Endothelial cell of umbilical vein (primary cell): ENCODE results near the gene SCN4A.

Source experiments
- POLR2A ChIP-seq: IDR thresholded peaks from 2 replicates; pipeline ENCODE4 v1.6.1; 2012; ENCODE audit warnings: low read depth, mild to moderate bottlenecking, control low read depth, low read length
- TF ChIP-seq, protein P1 (sequence below), 2 donors: IDR thresholded peaks; 1 replicate in 1 of 2; 2 replicates in 1 of 2; pipeline ENCODE4 v1.5.1; 2011; ENCODE audit warnings: low read length in 2 of 2, mild to moderate bottlenecking in 2 of 2, moderate library complexity in 2 of 2, control low read depth in 1 of 2, inconsistent platforms in 1 of 2, low read depth in 1 of 2; ENCODE audit not compliant: insufficient read depth in 1 of 2; ENCODE audit errors: extremely low read depth in 1 of 2

DNA sequence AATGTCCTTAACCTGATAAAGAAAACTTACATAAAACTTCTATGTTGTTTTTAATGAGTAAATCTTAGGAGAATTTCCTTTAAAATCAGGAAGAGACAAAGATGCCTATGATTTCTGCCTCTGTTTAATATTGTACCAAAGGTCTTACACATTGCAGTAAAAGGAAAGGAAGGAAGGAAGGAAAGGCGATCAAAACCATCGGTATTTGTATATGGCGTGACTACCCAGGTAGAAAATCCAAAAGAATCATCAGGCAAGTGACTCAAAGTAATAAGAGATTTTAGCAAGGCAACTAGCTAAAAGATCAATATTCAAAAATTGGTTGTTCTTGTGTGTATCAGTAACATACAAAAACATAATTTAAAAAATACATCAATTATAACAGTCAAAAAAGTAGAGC lies 44.3 kb upstream of the SCN4A start:
- TF ChIP-seq, protein P1, sequence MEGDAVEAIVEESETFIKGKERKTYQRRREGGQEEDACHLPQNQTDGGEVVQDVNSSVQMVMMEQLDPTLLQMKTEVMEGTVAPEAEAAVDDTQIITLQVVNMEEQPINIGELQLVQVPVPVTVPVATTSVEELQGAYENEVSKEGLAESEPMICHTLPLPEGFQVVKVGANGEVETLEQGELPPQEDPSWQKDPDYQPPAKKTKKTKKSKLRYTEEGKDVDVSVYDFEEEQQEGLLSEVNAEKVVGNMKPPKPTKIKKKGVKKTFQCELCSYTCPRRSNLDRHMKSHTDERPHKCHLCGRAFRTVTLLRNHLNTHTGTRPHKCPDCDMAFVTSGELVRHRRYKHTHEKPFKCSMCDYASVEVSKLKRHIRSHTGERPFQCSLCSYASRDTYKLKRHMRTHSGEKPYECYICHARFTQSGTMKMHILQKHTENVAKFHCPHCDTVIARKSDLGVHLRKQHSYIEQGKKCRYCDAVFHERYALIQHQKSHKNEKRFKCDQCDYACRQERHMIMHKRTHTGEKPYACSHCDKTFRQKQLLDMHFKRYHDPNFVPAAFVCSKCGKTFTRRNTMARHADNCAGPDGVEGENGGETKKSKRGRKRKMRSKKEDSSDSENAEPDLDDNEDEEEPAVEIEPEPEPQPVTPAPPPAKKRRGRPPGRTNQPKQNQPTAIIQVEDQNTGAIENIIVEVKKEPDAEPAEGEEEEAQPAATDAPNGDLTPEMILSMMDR (IDR thresholded peaks at IDR 0.05; ENCODE audit: extremely low read depth in 1 of 2, insufficient read depth in 1 of 2, low read depth in 1 of 2, low read length in 2 of 2) = no peak
- TF ChIP-seq POLR2A = no peak
